Uterus (tissue), 4 donors: ENCODE results near the gene NLGN2. TPM values are rescaled to one million over a fixed set of nuclear protein-coding genes. Genes with fewer than 3 reads are reported as not detected.

Experiments used
- DNase-seq, 2 donors: peaks; one replicate each; pipeline ENCODE4 v3.0.0-alpha.2; 2019 to 2020
- H3K27ac ChIP-seq, 2 donors: fragments of 200-600 bp; sonication (generic); 1 replicate in 1 of 2; 2 replicates in 1 of 2; pipeline ENCODE4 v1.5.1; 2016 to 2018
- H3K27me3 ChIP-seq, 2 donors: fragments of 200-600 bp; sonication (generic); one replicate each; pipeline ENCODE4 v1.5.1; 2018 to 2019; ENCODE audit warnings: control low read depth in 1 of 2
- H3K36me3 ChIP-seq, 2 donors: fragments of 200-600 bp; sonication (generic); one replicate each; pipeline ENCODE4 v1.5.1; 2019; ENCODE audit warnings: control low read depth in 1 of 2
- H3K4me1 ChIP-seq, 2 donors: fragments of 200-600 bp; sonication (generic); one replicate each; pipeline ENCODE4 v1.5.1; 2018 to 2019; ENCODE audit warnings: control low read depth in 1 of 2
- H3K4me3 ChIP-seq, 2 donors: fragments of 200-600 bp; sonication (generic); 1 replicate in 1 of 2; 2 replicates in 1 of 2; pipeline ENCODE4 v1.5.1; 2018 to 2019; ENCODE audit warnings: mild to moderate bottlenecking in 1 of 2
- H3K9me3 ChIP-seq, 2 donors: fragments of 200-600 bp; sonication (generic); one replicate each; pipeline ENCODE4 v1.5.1; 2019; ENCODE audit warnings: control low read depth in 1 of 2
- POLR2A ChIP-seq, 2 donors: fragments of 450-650 bp; IDR thresholded peaks; one replicate each; pipeline ENCODE4 v1.6.1; 2016; ENCODE audit warnings: antibody characterized with exemption in 2 of 2, mild to moderate bottlenecking in 1 of 2, moderate library complexity in 1 of 2
- intact Hi-C: fragments of 100-400 bp; cut with DNase I; formaldehyde crosslinking; loops from one replicate; pipeline ENCODE4 v1.15.1; 2023; ENCODE audit warnings: low total_unique reads
- total RNA-seq, 4 donors: library from RNA; depleted of rRNA in 3 of 4; stranded (reverse); fragments of >200 nt in 3 of 4; gene quantifications; one replicate each; pipeline versions ENCODE4 v1.1.0 to v1.2.4, GENCODE V29; 2014 to 2023
- TF ChIP-seq, protein P1 (sequence below), 4 experiments: fragments of 200-600 bp in 2 of 4; fragments of 450-650 bp in 2 of 4; sonication (generic) in 2 of 4; IDR thresholded peaks; one replicate each; pipeline ENCODE4 v1.5.1; 2016 to 2019; ENCODE audit warnings: antibody characterized with exemption in 4 of 4, mild to moderate bottlenecking in 2 of 4, moderate library complexity in 1 of 4
- donor health status: DM: yes; HTN: yes; CAD: no.

NLGN2 gene
- total RNA-seq, 4 donors from 2014 or later: 14.2 to 81.9 (median 19.7) TPM

- no peak overlapping the region for H3K4me3 ChIP-seq
Measured at GRCh38 chr17:7465597-7466275, 58.1 kb downstream of the NLGN2 start.

DNA sequence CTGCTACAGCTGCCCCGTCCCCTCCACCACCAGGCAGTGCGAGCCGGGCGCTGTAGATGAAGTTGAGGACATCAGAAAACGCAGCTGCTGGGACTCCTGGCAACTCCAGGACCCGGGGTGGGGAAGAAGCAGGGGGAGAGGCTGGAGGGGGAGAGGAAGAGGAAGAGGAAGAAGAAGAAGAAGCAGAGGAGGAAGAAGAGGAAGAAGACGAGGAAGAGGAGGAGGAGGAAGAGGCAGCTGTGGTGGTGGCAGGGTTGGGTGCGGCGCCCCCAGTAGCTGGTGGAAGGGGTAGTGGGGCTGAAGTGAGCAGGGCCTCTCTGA is 58.6 kb downstream of the NLGN2 start:
- H3K36me3 ChIP-seq: no peaks in the 10 kb centered on the region
- peaks cover 6 to 8% of the 10 kb centered on the region in 2 donors for H3K4me1 ChIP-seq
- no peaks in the 10 kb centered on the region for H3K9me3 ChIP-seq

More at GRCh38 chr17:7465597-7466275, 58.1 kb downstream of the NLGN2 start:
- no peaks in the 10 kb centered on the region for H3K36me3 ChIP-seq
- intact Hi-C loops: no loop called here
- H3K9me3 ChIP-seq: no peaks in the 10 kb centered on the region
- peak overlapping the region; percentile 59 to 62 for H3K27ac ChIP-seq
- peak in 1 of 2 donors; percentile 24 for DNase-seq
- H3K4me1 ChIP-seq: peaks cover 6 to 8% of the 10 kb centered on the region in 2 donors
- TF ChIP-seq, protein P1, sequence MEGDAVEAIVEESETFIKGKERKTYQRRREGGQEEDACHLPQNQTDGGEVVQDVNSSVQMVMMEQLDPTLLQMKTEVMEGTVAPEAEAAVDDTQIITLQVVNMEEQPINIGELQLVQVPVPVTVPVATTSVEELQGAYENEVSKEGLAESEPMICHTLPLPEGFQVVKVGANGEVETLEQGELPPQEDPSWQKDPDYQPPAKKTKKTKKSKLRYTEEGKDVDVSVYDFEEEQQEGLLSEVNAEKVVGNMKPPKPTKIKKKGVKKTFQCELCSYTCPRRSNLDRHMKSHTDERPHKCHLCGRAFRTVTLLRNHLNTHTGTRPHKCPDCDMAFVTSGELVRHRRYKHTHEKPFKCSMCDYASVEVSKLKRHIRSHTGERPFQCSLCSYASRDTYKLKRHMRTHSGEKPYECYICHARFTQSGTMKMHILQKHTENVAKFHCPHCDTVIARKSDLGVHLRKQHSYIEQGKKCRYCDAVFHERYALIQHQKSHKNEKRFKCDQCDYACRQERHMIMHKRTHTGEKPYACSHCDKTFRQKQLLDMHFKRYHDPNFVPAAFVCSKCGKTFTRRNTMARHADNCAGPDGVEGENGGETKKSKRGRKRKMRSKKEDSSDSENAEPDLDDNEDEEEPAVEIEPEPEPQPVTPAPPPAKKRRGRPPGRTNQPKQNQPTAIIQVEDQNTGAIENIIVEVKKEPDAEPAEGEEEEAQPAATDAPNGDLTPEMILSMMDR (IDR thresholded peaks at IDR 0.05): no peak
- no peak for TF ChIP-seq POLR2A (IDR thresholded peaks at IDR 0.05)
- no peaks in the 10 kb centered on the region for H3K27me3 ChIP-seq

DNA sequence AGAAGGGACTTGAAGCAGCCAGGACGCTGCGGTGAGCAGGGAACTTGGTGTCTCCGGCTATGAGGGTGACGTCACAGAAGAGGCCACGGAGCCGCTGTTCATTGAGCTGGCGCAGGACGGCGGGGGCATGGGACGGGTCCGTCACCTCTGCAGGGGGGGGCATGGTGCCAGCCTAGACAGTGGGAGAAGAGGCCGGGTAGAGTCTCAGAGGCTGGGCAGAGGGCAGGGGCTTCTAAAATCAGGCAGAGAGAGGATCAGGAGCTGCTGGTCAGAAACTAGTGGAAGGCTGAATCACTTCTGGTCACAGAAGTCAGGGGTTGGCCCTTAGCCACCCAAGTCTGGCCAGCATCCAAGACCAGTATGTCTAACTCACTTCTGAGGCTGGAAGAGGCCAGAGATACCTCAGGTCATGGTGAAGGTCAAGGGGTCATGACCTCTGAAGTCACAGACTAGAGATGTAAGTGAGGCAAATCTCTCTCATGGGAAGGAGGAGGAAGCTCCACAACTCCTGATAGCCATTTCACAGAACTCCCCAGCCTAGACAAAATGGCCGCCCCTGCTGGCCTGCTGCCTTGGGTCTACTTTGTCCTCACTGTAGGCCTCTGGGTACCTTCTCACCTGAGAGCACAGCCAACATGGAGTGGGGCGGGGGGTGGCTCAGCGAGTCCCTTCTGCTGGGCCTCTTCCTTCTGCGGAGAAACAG is 59.1 kb downstream of the NLGN2 start:
- Histone ChIP-seq H3K4me3 (no peak overlapping the region), H3K4me1 (peaks cover 6 to 8% of the 10 kb centered on the region in 2 donors), H3K36me3 (no peaks in the 10 kb centered on the region), H3K9me3 (no peaks in the 10 kb centered on the region), H3K27ac (peak overlapping the region; percentile 59 to 62), H3K27me3 (no peaks in the 10 kb centered on the region)
- intact Hi-C loops: no loop called here
- DNase-seq: peak; percentile 85 to 86
- TF ChIP-seq POLR2A (IDR thresholded peaks at IDR 0.05): no peak
- TF ChIP-seq, protein P1 (IDR thresholded peaks at IDR 0.05): no peak

More for the DNA sequence above, 58.6 kb downstream of the NLGN2 start:
- intact Hi-C loops: no loop called here
- H3K4me3 ChIP-seq: no peak overlapping the region
- no peaks in the 10 kb centered on the region for H3K27me3 ChIP-seq
- no peak for DNase-seq
- peak overlapping the region; percentile 59 to 62 for H3K27ac ChIP-seq
- TF ChIP-seq POLR2A (IDR thresholded peaks at IDR 0.05): no peak
- TF ChIP-seq, protein P1 (IDR thresholded peaks at IDR 0.05): no peak

DNA sequence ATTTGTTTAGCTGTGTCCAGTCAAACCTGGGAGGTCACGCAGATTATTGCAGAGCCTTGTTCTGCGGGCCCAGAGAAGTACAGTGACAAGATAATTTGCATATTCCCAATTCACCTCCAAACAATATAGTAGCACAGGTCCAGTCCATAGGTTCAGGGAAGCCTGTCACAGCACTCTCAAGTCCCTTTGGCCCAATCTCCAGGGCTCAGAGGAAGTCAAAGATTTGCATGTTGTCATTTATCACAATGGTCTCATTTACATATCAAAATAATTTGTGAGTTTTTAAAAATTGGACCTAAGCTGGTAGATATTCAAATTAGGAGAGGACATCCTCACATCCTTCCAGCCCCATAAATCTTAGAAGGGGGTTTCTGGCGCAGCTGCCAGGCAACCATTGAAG is 59.9 kb downstream of the NLGN2 start:
- peaks cover 6 to 8% of the 10 kb centered on the region in 2 donors for H3K4me1 ChIP-seq
- no peaks in the 10 kb centered on the region for H3K27me3 ChIP-seq
- DNase-seq: no peak
- no peak overlapping the region for H3K4me3 ChIP-seq
- no peaks in the 10 kb centered on the region for H3K9me3 ChIP-seq
- H3K27ac ChIP-seq: peak overlapping the region; percentile 59 to 62
- H3K36me3 ChIP-seq: no peaks in the 10 kb centered on the region
- intact Hi-C loops: no loop called here
- no peak for TF ChIP-seq POLR2A (IDR thresholded peaks at IDR 0.05)

GRCh38 chr17:7468290-7468689 is 60.6 kb downstream of the NLGN2 start:
- Histone ChIP-seq H3K27me3 (no peaks in the 10 kb centered on the region), H3K36me3 (no peaks in the 10 kb centered on the region), H3K27ac (peak overlapping the region; percentile 59 to 62), H3K9me3 (no peaks in the 10 kb centered on the region), H3K4me1 (peaks cover 6 to 8% of the 10 kb centered on the region in 2 donors), H3K4me3 (no peak overlapping the region)
- intact Hi-C loops: no loop called here
- TF ChIP-seq POLR2A (IDR thresholded peaks at IDR 0.05): no peak
- TF ChIP-seq, protein P1 (IDR thresholded peaks at IDR 0.05): no peak
- DNase-seq: no peak
